Effector memory CD4-positive, alpha-beta T cell (primary cell): ENCODE results near the gene TIMP3.

Experiments
- DNase-seq, 3 donors: peaks; one replicate each; pipeline ENCODE4 v3.0.0-alpha.2; 2020
- H3K27ac ChIP-seq: 2 replicates; pipeline ENCODE4 v1.7.0; 2013; ENCODE audit warnings: mild to moderate bottlenecking, low read length, moderate library complexity; ENCODE audit not compliant: insufficient read depth, poor library complexity, severe bottlenecking
- H3K27me3 ChIP-seq: replicated peaks from 2 replicates; pipeline ENCODE4 v1.7.0; 2013; ENCODE audit warnings: mild to moderate bottlenecking, low read length; ENCODE audit not compliant: insufficient read depth, control insufficient read depth, poor library complexity, severe bottlenecking
- H3K36me3 ChIP-seq: 2 replicates; pipeline ENCODE4 v1.7.0; 2013; ENCODE audit warnings: mild to moderate bottlenecking, low read length, moderate library complexity; ENCODE audit not compliant: control insufficient read depth, insufficient read depth
- H3K4me1 ChIP-seq: 2 replicates; pipeline ENCODE4 v1.7.0; 2013; ENCODE audit warnings: low read length, mild to moderate bottlenecking; ENCODE audit not compliant: control insufficient read depth, insufficient read depth, poor library complexity, severe bottlenecking
- H3K4me3 ChIP-seq: 2 replicates; pipeline ENCODE4 v1.7.0; 2013; ENCODE audit warnings: low read length, low read depth, mild to moderate bottlenecking; ENCODE audit not compliant: insufficient read depth, poor library complexity, severe bottlenecking
- H3K9me3 ChIP-seq: 2 replicates; pipeline ENCODE4 v1.7.0; 2013; ENCODE audit warnings: mild to moderate bottlenecking, low read length, moderate library complexity; ENCODE audit not compliant: control insufficient read depth

TIMP3 gene

GRCh38 chr22:32896891-32897290 lies 95.4 kb downstream of the TIMP3 start:
- no peak overlapping the region for H3K27ac ChIP-seq
- no peaks in the 10 kb centered on the region for H3K9me3 ChIP-seq
- H3K36me3 ChIP-seq = no peaks in the 10 kb centered on the region
- no peak for DNase-seq
- no peaks in the 10 kb centered on the region for H3K27me3 ChIP-seq
- H3K4me3 ChIP-seq = no peak overlapping the region
- no peaks in the 10 kb centered on the region for H3K4me1 ChIP-seq

DNA sequence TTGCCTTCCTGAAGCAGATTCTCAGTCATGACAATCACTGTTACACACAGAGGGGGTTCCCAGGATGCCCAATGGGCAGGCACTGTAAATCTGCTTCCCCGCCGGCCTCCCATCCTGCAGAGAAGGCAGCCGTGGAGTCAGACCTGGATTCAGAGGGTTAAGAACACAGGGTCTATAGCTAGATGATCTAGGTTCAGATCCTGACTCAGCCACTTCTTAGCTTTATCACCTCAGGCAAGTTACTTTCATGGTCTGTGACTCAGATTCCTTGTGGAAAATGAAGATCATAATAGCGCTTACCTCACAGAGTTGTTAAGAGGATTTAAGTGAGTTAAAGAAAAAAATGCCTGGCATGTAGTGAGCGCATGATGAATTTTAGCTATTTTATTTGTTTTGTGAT lies 95.9 kb downstream of the TIMP3 start:
- Histone ChIP-seq H3K4me3 (no peak overlapping the region), H3K9me3 (no peaks in the 10 kb centered on the region), H3K4me1 (no peaks in the 10 kb centered on the region), H3K27me3 (no peaks in the 10 kb centered on the region), H3K27ac (no peak overlapping the region), H3K36me3 (no peaks in the 10 kb centered on the region)
- DNase-seq = no peak

DNA sequence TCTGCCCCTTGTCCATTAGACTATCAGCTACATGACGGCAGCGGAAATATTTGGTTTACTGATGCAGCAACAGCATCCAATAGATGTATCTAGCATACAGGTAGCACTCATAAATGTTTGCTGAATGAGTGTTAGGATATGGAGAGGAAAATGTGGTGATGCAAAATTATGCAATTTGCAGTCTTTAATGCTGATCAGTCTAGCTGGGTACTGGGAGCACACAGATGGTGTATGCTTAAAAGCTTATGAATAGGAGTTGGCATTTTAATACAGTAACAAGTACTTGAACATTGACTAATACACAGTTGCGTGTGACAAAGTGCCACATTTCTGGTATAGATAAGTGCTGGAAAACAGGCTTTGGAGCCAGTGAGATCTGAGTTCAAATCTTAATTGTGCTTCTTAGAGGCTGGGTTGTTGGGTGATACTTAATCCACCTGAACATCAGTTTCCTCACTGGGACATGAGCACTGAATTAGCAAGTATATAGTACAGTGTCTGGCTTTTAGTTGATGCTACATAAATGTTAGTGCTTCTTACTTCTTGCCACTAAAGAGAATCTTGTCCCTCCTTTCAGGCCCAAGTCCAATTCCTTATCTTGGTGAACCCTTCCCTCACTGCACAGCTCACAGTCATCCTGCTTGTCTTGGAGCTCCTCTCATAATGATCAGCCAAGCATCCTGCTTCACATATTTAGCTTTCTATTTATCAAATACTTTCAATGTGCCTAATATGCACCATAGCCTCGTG lies 99.6 kb downstream of the TIMP3 start:
- DNase-seq = no peak
- Histone ChIP-seq H3K4me3 (no peak overlapping the region), H3K4me1 (no peaks in the 10 kb centered on the region), H3K9me3 (no peaks in the 10 kb centered on the region), H3K27me3 (no peaks in the 10 kb centered on the region), H3K27ac (no peak overlapping the region), H3K36me3 (no peaks in the 10 kb centered on the region)

DNA sequence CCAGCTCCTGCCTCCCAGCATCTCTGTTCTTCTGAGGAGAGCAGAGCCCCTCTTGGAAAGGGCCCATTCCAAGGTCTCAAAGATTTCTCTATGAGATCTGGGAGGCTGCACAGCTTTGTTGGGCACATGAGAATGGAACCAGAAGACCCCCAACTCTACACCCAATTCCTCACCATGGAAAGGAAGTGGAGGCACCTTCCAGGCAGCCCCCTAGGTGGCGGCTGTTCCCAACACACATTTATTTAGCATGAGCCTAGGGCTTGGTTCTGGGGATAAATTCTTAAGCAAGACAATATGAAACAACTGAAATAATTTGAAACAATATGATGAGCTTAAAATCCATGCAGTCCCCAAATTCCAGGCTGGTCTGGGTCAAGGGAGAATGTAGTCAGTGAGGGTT lies 100.4 kb downstream of the TIMP3 start:
- Histone ChIP-seq H3K27ac (no peak overlapping the region), H3K27me3 (no peaks in the 10 kb centered on the region), H3K4me1 (no peaks in the 10 kb centered on the region), H3K36me3 (no peaks in the 10 kb centered on the region), H3K4me3 (no peak overlapping the region), H3K9me3 (no peaks in the 10 kb centered on the region)
- DNase-seq = no peak

- H3K27ac ChIP-seq = no peak overlapping the region
- no peaks in the 10 kb centered on the region for H3K27me3 ChIP-seq
- H3K36me3 ChIP-seq = no peaks in the 10 kb centered on the region
- no peak overlapping the region for H3K4me3 ChIP-seq
- no peaks in the 10 kb centered on the region for H3K4me1 ChIP-seq
- no peak for DNase-seq
- H3K9me3 ChIP-seq = no peaks in the 10 kb centered on the region
Measured at GRCh38 chr22:32903507-32903906, 102.0 kb downstream of the TIMP3 start.

DNA sequence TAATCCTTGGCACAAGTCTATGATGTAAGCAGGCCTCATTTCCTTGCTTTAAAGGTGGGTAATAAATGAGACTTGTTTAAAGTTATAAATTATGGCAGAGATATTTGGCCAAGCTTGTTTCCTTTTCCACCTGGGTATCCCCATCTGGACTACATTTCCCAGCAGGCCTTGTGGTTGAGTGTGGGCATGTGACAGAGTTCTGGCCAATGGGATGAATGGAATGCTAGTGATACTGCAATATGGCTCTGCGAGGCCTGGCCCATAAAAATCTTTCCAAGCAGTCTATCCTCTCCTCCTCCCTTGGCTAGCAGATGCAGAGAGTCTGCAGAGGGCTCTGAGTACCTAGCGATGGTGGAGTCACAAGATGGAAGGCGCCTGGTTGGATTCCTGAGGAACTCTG lies 102.5 kb downstream of the TIMP3 start:
- H3K9me3 ChIP-seq = no peaks in the 10 kb centered on the region
- no peaks in the 10 kb centered on the region for H3K4me1 ChIP-seq
- no peaks in the 10 kb centered on the region for H3K27me3 ChIP-seq
- H3K4me3 ChIP-seq = no peak overlapping the region
- H3K27ac ChIP-seq = no peak overlapping the region
- no peaks in the 10 kb centered on the region for H3K36me3 ChIP-seq
- DNase-seq = no peak

DNA sequence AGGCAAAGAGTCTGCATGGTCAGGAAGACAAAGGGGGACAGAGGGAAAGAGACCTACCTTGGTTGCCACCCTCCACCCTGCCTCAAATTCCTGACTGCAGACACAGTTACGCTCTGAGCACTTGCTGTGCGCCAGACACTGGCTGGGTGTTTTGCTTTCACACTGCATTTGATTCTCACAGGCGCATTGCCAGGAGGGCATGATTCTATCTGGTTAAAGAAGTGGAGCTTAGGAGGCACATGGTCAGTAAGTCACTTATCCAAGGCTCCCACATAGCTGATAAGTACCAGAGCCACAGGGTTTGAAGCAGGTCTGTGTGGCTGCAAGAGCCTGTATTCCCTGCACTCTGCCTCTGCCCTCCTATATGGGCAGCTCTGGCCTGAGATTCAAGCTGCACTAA lies 103.9 kb downstream of the TIMP3 start:
- H3K4me3 ChIP-seq = no peak overlapping the region
- H3K36me3 ChIP-seq = no peaks in the 10 kb centered on the region
- H3K27ac ChIP-seq = no peak overlapping the region
- H3K4me1 ChIP-seq = no peaks in the 10 kb centered on the region
- no peaks in the 10 kb centered on the region for H3K9me3 ChIP-seq
- DNase-seq = no peak
- H3K27me3 ChIP-seq = no peaks in the 10 kb centered on the region

- H3K36me3 ChIP-seq = no peaks in the 10 kb centered on the region
- no peak overlapping the region for H3K4me3 ChIP-seq
- H3K27ac ChIP-seq = no peak overlapping the region
- no peaks in the 10 kb centered on the region for H3K9me3 ChIP-seq
- H3K4me1 ChIP-seq = no peaks in the 10 kb centered on the region
- no peaks in the 10 kb centered on the region for H3K27me3 ChIP-seq
- DNase-seq = no peak
Measured at GRCh38 chr22:32909581-32910428, 108.3 kb downstream of the TIMP3 start.

DNA sequence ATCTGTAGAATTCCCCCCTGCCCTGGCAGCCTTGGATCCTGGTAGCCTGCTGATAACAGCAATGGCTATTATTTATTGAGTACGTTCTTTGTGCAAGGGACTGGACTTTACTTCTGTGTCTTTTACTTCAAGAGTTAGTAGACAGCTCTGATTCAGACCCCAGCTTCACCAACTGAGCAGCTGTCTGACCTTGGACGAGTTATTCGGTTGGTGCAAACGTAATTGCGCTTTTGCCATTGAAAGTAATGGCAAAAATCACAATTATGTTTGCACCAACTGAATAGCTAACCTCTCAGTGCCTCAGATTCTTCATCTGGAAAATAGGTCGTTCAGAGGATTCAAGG lies 108.9 kb downstream of the TIMP3 start:
- H3K27me3 ChIP-seq = no peaks in the 10 kb centered on the region
- H3K4me1 ChIP-seq = no peaks in the 10 kb centered on the region

GRCh38 chr22:32911503-32911902 lies 110.0 kb downstream of the TIMP3 start:
- Histone ChIP-seq H3K27me3 (no peaks in the 10 kb centered on the region), H3K4me1 (no peaks in the 10 kb centered on the region), H3K9me3 (no peaks in the 10 kb centered on the region), H3K36me3 (no peaks in the 10 kb centered on the region), H3K4me3 (no peak overlapping the region), H3K27ac (no peak overlapping the region)
- DNase-seq = no peak

More for the DNA sequence above, 108.9 kb downstream of the TIMP3 start:
- Histone ChIP-seq H3K4me3 (no peak overlapping the region), H3K36me3 (no peaks in the 10 kb centered on the region), H3K9me3 (no peaks in the 10 kb centered on the region), H3K27ac (no peak overlapping the region)
- DNase-seq = no peak
